GM21381 (cell line): ENCODE data around the gene ZWILCH.
"Not testable (repeated sequence)": the region's sequence is repeated elsewhere in the genome, so short reads cannot be mapped to it uniquely, and the experiment has no call there.

Source experiments
- ATAC-seq: cut with Tn5 transposase; IDR thresholded peaks from one replicate; pipeline ENCODE4 v1.9.1; 2021; ENCODE audit warnings: mild to moderate bottlenecking, moderate library complexity; ENCODE audit not compliant: unreplicated experiment

Gene ZWILCH

GRCh38 chr15:66504563-66505429, at the start of gene ZWILCH, which contains the start of gene RPL4:
Gene ZWILCH (plus strand): TSS chr15:66505326. CDS start chr15:66505339, 13 bp downstream.
Gene RPL4 (minus strand): TSS chr15:66504855. CDS start chr15:66504790, 65 bp downstream.
- peak; percentile 81 for ATAC-seq

- no peak for ATAC-seq
Observed at GRCh38 chr15:66456211-66456610, 48.9 kb upstream of the ZWILCH start.

GRCh38 chr15:66459818-66460615, 45.1 kb upstream of the ZWILCH start:
- no peak for ATAC-seq

GRCh38 chr15:66461294-66461693, 43.8 kb upstream of the ZWILCH start:
- not testable (repeated sequence) for ATAC-seq

- ATAC-seq: no peak
Observed at GRCh38 chr15:66461917-66462316, 43.2 kb upstream of the ZWILCH start.

GRCh38 chr15:66462627-66463026, 42.5 kb upstream of the ZWILCH start:
- no peak for ATAC-seq

- ATAC-seq: not testable (repeated sequence)
Observed at GRCh38 chr15:66465294-66465693, 39.8 kb upstream of the ZWILCH start.

GRCh38 chr15:66467162-66468040, 37.7 kb upstream of the ZWILCH start:
- ATAC-seq: not testable (repeated sequence)

GRCh38 chr15:66470825-66471224, 34.3 kb upstream of the ZWILCH start:
- not testable (repeated sequence) for ATAC-seq

GRCh38 chr15:66472176-66472999, 32.7 kb upstream of the ZWILCH start:
- peak; percentile 85 for ATAC-seq

- ATAC-seq: no peak
Observed at GRCh38 chr15:66474135-66474534, 31.0 kb upstream of the ZWILCH start.

GRCh38 chr15:66474963-66475362, 30.2 kb upstream of the ZWILCH start:
- no peak for ATAC-seq

- no peak for ATAC-seq
Observed at GRCh38 chr15:66476535-66476934, 28.6 kb upstream of the ZWILCH start.

GRCh38 chr15:66477011-66477410, 28.1 kb upstream of the ZWILCH start:
- ATAC-seq: no peak

GRCh38 chr15:66480267-66480666, 24.9 kb upstream of the ZWILCH start:
- ATAC-seq: no peak

- ATAC-seq: no peak
Observed at GRCh38 chr15:66481107-66481856, 23.8 kb upstream of the ZWILCH start.

GRCh38 chr15:66482539-66482938, 22.6 kb upstream of the ZWILCH start:
- no peak for ATAC-seq

GRCh38 chr15:66483131-66483566, 22.0 kb upstream of the ZWILCH start:
- ATAC-seq: no peak

- ATAC-seq: no peak
Observed at GRCh38 chr15:66484539-66485112, 20.5 kb upstream of the ZWILCH start.
